Left ventricle myocardium inferior (tissue), 1 donor: ENCODE results near the gene TMEM235. TPM values are rescaled to one million over a fixed set of nuclear protein-coding genes. Genes with fewer than 3 reads are reported as not detected.

Experiments
- DNase-seq: peaks from one replicate; pipeline ENCODE4 v3.0.0-alpha.2; 2020
- H3K27ac ChIP-seq: fragments of 200-600 bp; replicated peaks from 2 replicates; pipeline ENCODE4 v1.8.0; 2021
- H3K27me3 ChIP-seq: fragments of 200-600 bp; 2 replicates; pipeline ENCODE4 v1.8.0; 2021; ENCODE audit warnings: low read depth
- H3K36me3 ChIP-seq: fragments of 200-600 bp; 2 replicates; pipeline ENCODE4 v1.8.0; 2021
- H3K4me1 ChIP-seq: fragments of 200-600 bp; 2 replicates; pipeline ENCODE4 v1.8.0; 2021
- H3K4me3 ChIP-seq: fragments of 200-600 bp; 2 replicates; pipeline ENCODE4 v1.8.0; 2021; ENCODE audit warnings: mild to moderate bottlenecking, moderate library complexity
- H3K9me3 ChIP-seq: fragments of 200-600 bp; replicated peaks from 2 replicates; pipeline ENCODE4 v1.8.0; 2021
- CTCF ChIP-seq: fragments of 200-600 bp; IDR thresholded peaks from 2 replicates; pipeline ENCODE4 v1.8.0; 2021; ENCODE audit warnings: antibody characterized with exemption, mild to moderate bottlenecking, borderline replicate concordance
- intact Hi-C: fragments of 100-400 bp; cut with micrococcal nuclease; formaldehyde crosslinking; loops from one replicate; pipeline ENCODE4 v1.11.0; 2022
- total RNA-seq: library from RNA; stranded (reverse); fragmentation: NEBNext Ultra II Directional; extraction: Animal tissue kit (Norgen Biotek cat#: 25700); gene quantifications from one replicate; pipeline ENCODE4 v1.2.1, GENCODE V29; 2021
- donor health status: DM: no; HTN: yes; CAD: no; lungs with severe emphysema.

TMEM235 gene
- total RNA-seq, 1 donor from 2014 or later: not detected

DNA sequence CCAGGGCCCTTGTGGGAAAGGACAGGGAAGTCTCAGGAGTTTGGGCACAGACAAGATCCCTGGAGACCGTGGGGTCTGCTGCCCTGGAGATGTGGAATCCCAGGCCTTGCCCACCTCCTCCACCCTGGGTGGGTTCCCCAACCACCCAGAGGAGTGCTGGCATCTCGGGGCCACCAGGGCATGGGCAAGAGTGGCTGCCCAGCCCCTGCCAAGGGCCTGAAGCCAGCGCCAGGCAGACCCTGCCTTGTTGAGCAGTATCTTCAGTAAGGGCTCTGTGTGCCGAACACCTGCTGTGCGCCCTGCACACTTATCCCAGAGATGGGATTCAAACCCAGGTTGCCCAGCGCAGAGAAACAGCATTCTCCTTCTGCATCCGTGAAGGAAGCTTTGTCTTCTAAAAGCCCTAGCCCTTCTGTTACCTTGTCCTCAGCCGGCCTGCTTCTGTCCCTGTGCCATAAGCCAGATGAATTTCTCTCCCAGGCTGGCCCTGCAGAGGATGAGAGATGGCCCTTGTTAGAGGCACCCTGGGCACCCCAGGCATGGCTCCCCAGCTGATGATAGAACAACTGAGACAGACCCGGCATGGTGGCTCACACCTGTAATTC is 32.4 kb downstream of the TMEM235 start:
- TF ChIP-seq CTCF: no peak
- Histone ChIP-seq H3K27me3 (no peaks in the 10 kb centered on the region), H3K27ac (peak overlapping the region; percentile 76), H3K4me3 (no peak overlapping the region), H3K9me3 (no peaks in the 10 kb centered on the region), H3K36me3 (no peaks in the 10 kb centered on the region), H3K4me1 (peaks cover 41% of the 10 kb centered on the region)
- intact Hi-C loops: no loop called here
- DNase-seq: no peak

GRCh38 chr17:78264590-78264989 is 33.2 kb downstream of the TMEM235 start:
- no peak overlapping the region for H3K27ac ChIP-seq
- no peaks in the 10 kb centered on the region for H3K9me3 ChIP-seq
- no peak for DNase-seq
- H3K4me3 ChIP-seq: no peak overlapping the region
- peaks cover 33% of the 10 kb centered on the region for H3K4me1 ChIP-seq
- intact Hi-C loops: no loop called here
- TF ChIP-seq CTCF: no peak
- no peaks in the 10 kb centered on the region for H3K36me3 ChIP-seq
- H3K27me3 ChIP-seq: peaks cover 7% of the 10 kb centered on the region

- H3K4me1 ChIP-seq: peaks cover 31% of the 10 kb centered on the region
- intact Hi-C loops: no loop called here
- no peak overlapping the region for H3K27ac ChIP-seq
- no peak for DNase-seq
- H3K27me3 ChIP-seq: peaks cover 13% of the 10 kb centered on the region
- no peak overlapping the region for H3K4me3 ChIP-seq
- H3K36me3 ChIP-seq: no peaks in the 10 kb centered on the region
- no peaks in the 10 kb centered on the region for H3K9me3 ChIP-seq
- no peak for TF ChIP-seq CTCF
These were observed 33.7 kb downstream of the TMEM235 start for GRCh38 chr17:78265121-78265520.

GRCh38 chr17:78266231-78266631 is 34.8 kb downstream of the TMEM235 start:
- Histone ChIP-seq H3K36me3 (no peaks in the 10 kb centered on the region), H3K4me1 (peaks cover 31% of the 10 kb centered on the region), H3K27ac (no peak overlapping the region), H3K4me3 (no peak overlapping the region), H3K9me3 (no peaks in the 10 kb centered on the region), H3K27me3 (peaks cover 24% of the 10 kb centered on the region)
- TF ChIP-seq CTCF: no peak
- no peak for DNase-seq
- intact Hi-C loops: no loop called here

DNA sequence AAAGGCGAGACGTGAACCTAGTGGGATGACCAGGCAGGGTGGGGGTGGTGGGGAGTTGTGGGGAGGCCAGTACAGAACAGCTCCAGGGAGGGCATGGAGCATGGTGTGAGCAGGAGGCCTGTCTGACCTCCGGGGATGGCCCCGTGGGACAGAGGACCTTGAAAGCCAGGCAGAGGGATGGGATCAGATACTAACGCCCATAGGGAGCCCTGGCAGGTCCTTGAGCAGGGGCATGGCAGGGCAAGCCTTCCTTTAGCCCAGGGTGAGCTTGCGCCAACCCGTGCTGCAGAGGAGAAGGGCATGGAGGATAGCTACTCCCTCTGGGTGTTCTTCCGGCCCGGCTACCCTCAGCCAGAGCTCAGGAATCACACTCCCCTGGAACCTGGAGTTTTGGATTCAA is 35.3 kb downstream of the TMEM235 start:
- H3K27ac ChIP-seq: no peak overlapping the region
- H3K4me3 ChIP-seq: no peak overlapping the region
- no peak for DNase-seq
- no peaks in the 10 kb centered on the region for H3K36me3 ChIP-seq
- no peaks in the 10 kb centered on the region for H3K9me3 ChIP-seq
- intact Hi-C loops: no loop called here
- H3K27me3 ChIP-seq: peaks cover 29% of the 10 kb centered on the region
- peaks cover 31% of the 10 kb centered on the region for H3K4me1 ChIP-seq
- no peak for TF ChIP-seq CTCF
